Nephron (organoid): ENCODE data around the gene DLX6.

Source experiments
- H3K27ac Mint-ChIP-seq, 3 experiments: 2 replicates each; pipeline ENCODE4 v1.8.0; 2020; ENCODE audit warnings: mixed read lengths in 3 of 3, mild to moderate bottlenecking in 2 of 3, moderate library complexity in 1 of 3
- H3K27me3 Mint-ChIP-seq: 2 replicates; pipeline ENCODE4 v1.8.0; 2021; ENCODE audit warnings: low read depth, mild to moderate bottlenecking, moderate library complexity, mixed read lengths
- H3K36me3 Mint-ChIP-seq: 2 replicates; pipeline ENCODE4 v1.8.0; 2020; ENCODE audit warnings: low read depth, mixed read lengths
- H3K4me1 Mint-ChIP-seq: 2 replicates; pipeline ENCODE4 v1.8.0; 2020; ENCODE audit warnings: mixed read lengths
- H3K4me3 Mint-ChIP-seq, 3 experiments: 2 replicates each; pipeline ENCODE4 v1.8.0; 2020; ENCODE audit warnings: mild to moderate bottlenecking in 3 of 3, mixed read lengths in 3 of 3, moderate library complexity in 2 of 3
- H3K9me3 Mint-ChIP-seq: 2 replicates; pipeline ENCODE4 v1.8.0; 2020; ENCODE audit warnings: mixed read lengths
- CTCF ChIP-seq, 3 experiments: fragments of 200-600 bp; sonication (generic); IDR thresholded peaks; one replicate each; pipeline ENCODE4 v1.5.0; 2021; ENCODE audit warnings: antibody characterized with exemption in 3 of 3; ENCODE audit not compliant: unreplicated experiment in 3 of 3

Gene DLX6

GRCh38 chr7:96996958-96997511 lies 8.3 kb upstream of the DLX6 start:
- no peak overlapping the region for H3K27ac Mint-ChIP-seq
- H3K4me1 Mint-ChIP-seq, result peaks cover 16% of the 10 kb centered on the region
- TF ChIP-seq CTCF (IDR thresholded peaks at IDR 0.05; ENCODE audit: unreplicated experiment in 3 of 3), result no peak
- H3K9me3 Mint-ChIP-seq, result peaks cover 18% of the 10 kb centered on the region
- no peak overlapping the region for H3K4me3 Mint-ChIP-seq
- H3K36me3 Mint-ChIP-seq, result no peaks in the 10 kb centered on the region
- H3K27me3 Mint-ChIP-seq, result peaks cover 100% of the 10 kb centered on the region

GRCh38 chr7:96997512-96998032 lies 7.8 kb upstream of the DLX6 start:
- TF ChIP-seq CTCF (IDR thresholded peaks at IDR 0.05; ENCODE audit: unreplicated experiment in 3 of 3), result no peak
- peaks cover 16% of the 10 kb centered on the region for H3K4me1 Mint-ChIP-seq

GRCh38 chr7:96998333-96998732 lies 7.0 kb upstream of the DLX6 start:
- no peak for TF ChIP-seq CTCF (IDR thresholded peaks at IDR 0.05; ENCODE audit: unreplicated experiment in 3 of 3)
- peaks cover 11% of the 10 kb centered on the region for H3K9me3 Mint-ChIP-seq
- peaks cover 100% of the 10 kb centered on the region for H3K27me3 Mint-ChIP-seq
- no peak overlapping the region for H3K27ac Mint-ChIP-seq
- peaks cover 16% of the 10 kb centered on the region for H3K4me1 Mint-ChIP-seq
- H3K4me3 Mint-ChIP-seq, result no peak overlapping the region
- H3K36me3 Mint-ChIP-seq, result no peaks in the 10 kb centered on the region

More at GRCh38 chr7:96997512-96998032, 7.8 kb upstream of the DLX6 start:
- Mint-ChIP-seq H3K9me3 (peaks cover 18% of the 10 kb centered on the region), H3K27me3 (peaks cover 100% of the 10 kb centered on the region), H3K36me3 (no peaks in the 10 kb centered on the region), H3K4me3 (no peak overlapping the region), H3K27ac (no peak overlapping the region)

GRCh38 chr7:96998744-96999143 lies 6.6 kb upstream of the DLX6 start:
- peaks cover 16% of the 10 kb centered on the region for H3K4me1 Mint-ChIP-seq

GRCh38 chr7:97001221-97001620 lies 4.1 kb upstream of the DLX6 start:
- Mint-ChIP-seq H3K36me3 (no peaks in the 10 kb centered on the region), H3K27ac (no peak overlapping the region), H3K4me1 (peaks cover 16% of the 10 kb centered on the region), H3K4me3 (no peak overlapping the region), H3K9me3 (no peaks in the 10 kb centered on the region), H3K27me3 (peaks cover 100% of the 10 kb centered on the region)
- TF ChIP-seq CTCF (IDR thresholded peaks at IDR 0.05; ENCODE audit: unreplicated experiment in 3 of 3), result no peak

More at GRCh38 chr7:96998744-96999143, 6.6 kb upstream of the DLX6 start:
- H3K36me3 Mint-ChIP-seq, result no peaks in the 10 kb centered on the region
- TF ChIP-seq CTCF (IDR thresholded peaks at IDR 0.05; ENCODE audit: unreplicated experiment in 3 of 3), result no peak
- H3K4me3 Mint-ChIP-seq, result no peak overlapping the region
- H3K9me3 Mint-ChIP-seq, result peaks cover 10% of the 10 kb centered on the region
- H3K27me3 Mint-ChIP-seq, result peaks cover 100% of the 10 kb centered on the region
- no peak overlapping the region for H3K27ac Mint-ChIP-seq
